GM19395 (cell line): ENCODE data around the gene CD38.
"Not testable (repeated sequence)": the region's sequence is repeated elsewhere in the genome, so short reads cannot be mapped to it uniquely, and the experiment has no call there.

Experiments used
- ATAC-seq: cut with Tn5 transposase; IDR thresholded peaks from one replicate; pipeline ENCODE4 v1.9.1; 2021; ENCODE audit warnings: mild to moderate bottlenecking, moderate library complexity; ENCODE audit not compliant: unreplicated experiment

The CD38 gene

GRCh38 chr4:15794905-15795304, 16.8 kb downstream of the CD38 start:
- ATAC-seq = peak; percentile 65

DNA sequence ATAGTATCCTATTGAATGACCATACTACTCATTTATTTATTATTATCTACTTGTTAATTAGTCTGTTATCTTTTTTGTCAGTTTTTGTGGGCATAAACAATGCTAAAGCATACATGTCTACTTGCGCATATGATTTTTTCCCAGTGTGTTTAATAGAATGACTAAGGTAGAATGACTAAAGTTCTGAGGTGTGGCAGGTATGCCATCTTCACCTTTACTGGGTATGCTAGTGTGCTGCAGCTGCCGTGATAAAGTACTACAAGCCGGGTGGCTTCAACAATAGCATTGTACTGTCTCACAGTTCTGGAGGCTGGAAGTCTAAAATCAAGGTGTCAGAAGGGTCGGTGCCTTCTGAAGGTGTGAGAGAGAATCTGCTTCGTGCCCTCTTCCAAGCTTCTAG, 19.2 kb downstream of the CD38 start:
- no peak for ATAC-seq

- ATAC-seq = no peak
Measured at GRCh38 chr4:15799141-15799540, 21.0 kb downstream of the CD38 start.

- no peak for ATAC-seq
Measured at GRCh38 chr4:15799701-15800100, 21.6 kb downstream of the CD38 start.

DNA sequence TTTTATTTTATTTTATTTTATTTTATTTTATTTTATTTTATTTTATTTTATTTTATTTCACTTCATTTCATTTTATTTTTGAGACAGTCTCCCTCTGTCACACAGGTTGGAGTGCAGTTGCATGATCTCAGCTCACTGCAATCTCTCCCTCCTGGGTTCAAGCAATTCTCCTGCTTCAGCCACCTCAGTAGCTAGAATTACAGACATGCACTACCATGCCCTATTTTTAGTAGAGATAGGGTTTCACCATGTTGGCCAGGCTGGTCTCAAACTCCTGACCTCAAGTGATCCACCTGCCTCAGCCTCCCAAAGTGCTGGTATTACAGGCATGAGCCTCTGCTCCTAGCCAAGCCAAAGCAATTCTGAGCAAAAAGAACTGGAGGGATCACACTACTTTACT, 24.4 kb downstream of the CD38 start:
- not testable (repeated sequence) for ATAC-seq

DNA sequence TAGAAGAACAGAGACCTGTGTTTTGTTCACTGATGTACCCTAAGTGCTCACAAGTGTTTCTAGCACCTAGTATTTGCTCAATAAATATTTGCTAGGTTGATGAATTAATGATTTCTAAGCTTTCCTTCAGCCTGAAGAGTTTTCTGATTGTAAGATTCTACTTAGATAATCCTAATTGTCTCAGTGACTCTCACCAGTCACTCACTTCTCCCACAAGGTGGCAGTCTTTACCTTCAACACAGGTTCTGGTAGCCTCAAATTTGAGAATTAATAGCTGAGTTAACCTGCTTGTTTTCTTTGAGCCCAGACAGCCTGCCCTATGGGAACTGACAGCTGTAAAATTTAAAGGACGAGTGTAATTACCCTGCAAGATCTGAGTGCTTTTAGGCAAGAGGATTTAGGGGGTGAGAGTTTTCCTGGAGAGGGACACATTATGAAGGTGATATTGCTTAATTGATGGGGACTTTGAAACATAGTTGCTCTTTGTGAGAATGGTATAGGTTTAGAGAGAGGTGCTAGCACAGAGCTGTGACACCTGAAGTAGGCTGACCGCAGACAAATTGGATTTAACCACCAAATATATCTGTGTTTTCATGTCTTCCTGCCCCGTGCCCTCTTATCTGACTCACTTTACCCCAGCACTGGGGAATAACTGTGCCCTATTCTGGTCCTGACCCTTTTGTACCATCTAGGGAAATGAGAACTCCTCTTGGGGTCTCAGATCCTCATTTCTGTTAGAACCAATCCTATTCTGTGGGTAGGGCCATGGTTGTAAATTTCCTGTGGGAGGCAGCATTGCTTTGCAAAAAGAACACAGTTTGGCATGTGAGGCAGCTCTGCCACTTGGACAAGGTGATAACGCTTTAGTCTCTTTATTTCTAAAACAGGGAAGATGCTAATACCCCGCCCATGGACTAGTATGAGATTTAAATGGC, 27.7 kb downstream of the CD38 start:
- ATAC-seq = peak; percentile 52

DNA sequence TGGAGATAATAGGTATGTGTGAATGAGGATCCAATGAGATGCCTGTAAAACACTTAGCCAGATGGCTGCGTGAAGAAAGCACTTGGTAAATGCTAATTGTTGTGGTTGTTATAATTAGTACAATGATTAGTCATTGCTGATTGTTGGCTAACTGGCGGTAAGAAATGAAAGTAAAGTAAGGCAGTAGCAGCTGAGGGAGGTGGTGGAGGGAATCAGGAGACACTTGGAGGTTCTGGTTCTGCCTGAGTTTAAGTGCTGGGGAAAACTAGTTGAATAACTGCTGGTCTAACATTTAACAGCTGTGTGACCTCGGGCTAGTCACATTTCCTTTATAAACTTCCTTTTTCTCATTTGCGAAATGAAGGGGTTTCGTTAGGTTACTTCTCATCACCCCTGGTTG, 30.9 kb downstream of the CD38 start:
- peak; percentile 84 for ATAC-seq

DNA sequence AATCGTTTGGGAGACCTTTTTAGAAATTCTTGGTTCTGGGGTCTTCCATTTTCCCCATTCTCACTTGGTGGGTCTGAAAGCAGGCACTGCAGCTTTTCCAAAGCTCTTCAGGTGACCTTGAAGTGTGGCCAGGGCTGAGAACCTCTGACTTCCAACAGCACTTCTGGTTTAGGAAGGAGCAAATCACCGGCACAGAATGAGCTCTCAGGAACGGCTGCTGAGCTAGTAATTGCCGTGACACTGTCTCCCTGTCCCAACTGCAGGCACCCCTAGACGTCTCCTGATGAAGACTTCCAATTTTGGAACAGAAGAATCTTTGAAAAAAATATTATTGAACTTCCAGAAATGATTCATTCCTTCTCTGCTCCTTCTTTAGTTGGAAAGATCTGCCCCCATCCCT, 31.3 kb downstream of the CD38 start:
- ATAC-seq = peak; percentile 30

DNA sequence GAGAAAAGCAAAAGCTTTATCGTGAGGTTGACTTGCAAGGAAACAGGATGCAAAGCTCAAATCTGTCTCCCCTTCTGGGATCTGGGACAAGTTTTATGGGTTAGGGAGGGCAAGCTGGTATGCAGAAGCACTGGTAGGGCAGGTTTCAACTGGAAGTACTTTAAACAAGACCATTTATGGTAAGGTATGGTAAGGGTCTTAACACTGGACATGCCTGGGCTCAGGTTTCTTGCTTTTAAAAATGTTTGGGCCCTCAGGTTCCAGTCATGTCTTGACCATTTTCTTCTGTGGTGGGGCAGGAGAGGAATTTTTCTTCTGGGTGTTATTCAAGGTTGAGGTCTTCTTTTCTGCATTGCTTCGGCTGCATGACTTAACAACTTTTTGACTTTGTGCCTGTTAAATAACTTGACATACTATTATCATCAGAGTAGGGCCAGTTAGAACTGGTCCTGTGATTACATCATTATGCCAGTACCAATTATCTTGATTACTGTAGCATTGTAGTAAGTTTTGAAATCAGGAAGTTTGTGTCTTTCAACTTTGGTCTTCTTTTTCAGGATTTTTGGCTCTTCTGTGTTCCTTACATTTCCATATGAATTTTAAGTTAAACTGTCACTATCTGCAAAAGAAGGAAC, 33.7 kb downstream of the CD38 start:
- ATAC-seq = no peak

DNA sequence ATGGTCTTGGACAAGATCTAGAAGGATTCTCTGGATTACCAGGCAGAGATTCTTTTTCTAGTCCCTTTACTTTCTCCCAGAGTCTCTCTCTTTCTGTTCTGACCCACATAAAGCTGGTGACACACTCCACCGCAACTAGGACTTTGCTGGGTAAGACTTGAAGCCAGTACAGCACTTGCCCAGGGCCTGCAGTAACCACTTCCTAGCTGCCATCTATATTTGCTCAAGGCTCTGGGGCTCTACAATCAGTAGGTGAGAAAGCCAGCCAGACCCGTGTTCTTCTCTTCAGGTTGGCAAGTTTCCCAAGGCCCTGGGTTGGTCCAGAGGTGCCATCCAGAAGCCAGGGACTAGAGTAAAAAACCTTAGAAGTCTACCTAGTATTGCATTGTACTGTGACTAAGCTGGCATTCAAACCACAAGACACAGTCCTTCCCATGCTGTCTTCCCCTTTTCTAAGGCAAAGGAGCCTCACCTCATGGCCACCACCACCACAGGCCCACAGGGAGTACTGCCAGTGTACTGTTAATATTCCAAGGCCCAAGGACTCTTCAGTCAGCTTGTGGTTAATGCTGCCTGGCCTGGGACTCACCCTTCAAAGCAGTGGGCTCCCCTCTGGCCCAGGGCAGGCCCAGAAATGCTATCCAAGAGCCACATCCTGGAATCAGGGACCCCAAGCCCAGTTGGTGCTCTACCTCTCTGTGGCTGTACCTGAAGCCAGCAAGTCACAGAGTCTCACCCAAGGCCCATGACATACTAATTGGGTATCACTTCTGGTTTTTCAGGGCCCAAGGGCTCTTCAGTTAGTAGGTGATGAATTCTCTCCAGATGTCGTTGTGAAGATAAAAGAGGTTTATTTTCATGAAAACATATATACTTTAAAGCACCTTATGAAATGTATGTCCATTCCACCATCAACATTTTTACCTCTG, 54.7 kb downstream of the CD38 start:
- no peak for ATAC-seq

DNA sequence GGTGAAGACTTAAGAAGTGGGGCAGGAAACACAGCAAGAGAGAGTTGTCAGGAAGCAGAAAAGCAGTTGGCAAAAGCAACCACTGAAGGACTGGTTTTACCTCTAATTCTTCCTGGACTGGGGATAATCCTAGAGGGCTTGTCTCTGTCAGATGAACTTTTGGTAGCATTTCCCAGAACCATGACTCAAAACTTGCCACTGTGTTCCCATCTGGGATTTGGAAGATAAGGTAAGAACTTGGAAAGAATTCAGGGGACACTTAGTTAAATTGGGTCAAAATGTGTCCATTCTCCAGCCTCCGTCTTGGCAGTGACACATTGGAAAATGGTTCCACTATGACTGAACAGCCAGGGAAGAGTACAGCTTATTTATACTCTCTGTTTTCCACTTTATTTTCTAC, 55.7 kb downstream of the CD38 start:
- no peak for ATAC-seq

GRCh38 chr4:15836362-15836761, 58.2 kb downstream of the CD38 start:
- peak; percentile 65 for ATAC-seq

GRCh38 chr4:15837591-15837990, 59.5 kb downstream of the CD38 start:
- no peak for ATAC-seq

DNA sequence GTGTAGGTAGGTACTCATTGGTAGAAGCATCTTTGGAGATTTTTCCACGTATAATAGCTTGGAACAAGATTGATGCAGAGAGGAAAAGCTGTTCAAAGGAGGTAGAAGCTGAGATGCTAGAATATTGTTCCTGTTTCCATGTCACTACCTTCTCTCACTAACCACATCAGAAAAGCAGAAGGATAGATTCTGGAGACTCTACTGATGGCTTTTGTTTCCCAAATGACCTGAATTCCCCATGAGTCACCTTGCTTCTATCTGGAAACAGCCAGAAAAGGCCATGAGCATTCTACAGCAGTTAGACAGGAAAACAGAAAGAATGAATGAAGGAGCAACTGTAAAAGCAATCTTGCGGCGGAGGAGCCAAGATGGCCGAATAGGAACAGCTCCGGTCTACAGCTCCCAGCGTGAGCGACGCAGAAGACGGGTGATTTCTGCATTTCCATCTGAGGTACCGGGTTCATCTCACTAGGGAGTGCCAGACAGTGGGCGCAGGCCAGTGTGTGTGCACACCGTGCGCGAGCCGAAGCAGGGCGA, 63.1 kb downstream of the CD38 start:
- not testable (repeated sequence) for ATAC-seq

DNA sequence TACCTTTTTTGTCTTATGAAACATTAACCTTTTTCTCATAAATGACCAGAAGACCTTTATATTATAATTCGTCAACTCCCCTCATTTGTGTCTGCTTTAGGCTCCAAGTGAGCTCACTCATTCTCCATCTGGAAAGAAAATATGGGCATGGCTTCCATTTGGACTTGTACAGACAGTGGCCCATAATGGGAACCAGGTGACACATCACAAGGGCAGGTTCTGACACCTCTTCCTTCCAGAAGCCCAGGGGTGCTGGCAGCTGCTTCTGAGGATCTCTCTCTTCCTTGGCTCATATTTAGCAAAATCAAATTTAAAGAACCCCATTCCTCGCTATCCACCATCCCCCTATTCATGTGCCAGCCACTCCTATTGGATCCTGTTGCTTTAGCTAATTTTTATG, 69.6 kb downstream of the CD38 start:
- ATAC-seq = no peak

DNA sequence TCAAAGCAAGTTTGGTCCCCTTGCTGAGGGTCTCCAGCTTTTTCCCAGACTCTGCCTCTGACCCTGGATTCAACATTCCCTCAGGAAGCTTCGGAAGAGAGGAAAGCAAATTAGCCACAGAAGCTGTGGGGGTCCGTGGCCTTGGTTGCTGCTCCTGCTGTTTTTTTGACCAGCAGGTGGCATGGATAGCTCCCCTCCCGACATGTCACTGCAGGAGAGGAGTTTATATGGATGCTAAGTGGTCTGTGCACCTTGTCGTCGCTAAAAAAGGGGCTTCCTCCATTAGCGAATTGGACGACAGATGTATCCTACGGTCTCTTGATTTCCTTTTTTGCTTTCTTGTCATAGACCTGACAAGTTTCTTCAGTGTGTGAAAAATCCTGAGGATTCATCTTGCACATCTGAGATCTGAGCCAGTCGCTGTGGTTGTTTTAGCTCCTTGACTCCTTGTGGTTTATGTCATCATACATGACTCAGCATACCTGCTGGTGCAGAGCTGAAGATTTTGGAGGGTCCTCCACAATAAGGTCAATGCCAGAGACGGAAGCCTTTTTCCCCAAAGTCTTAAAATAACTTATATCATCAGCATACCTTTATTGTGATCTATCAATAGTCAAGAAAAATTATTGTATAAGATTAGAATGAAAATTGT, 70.2 kb downstream of the CD38 start:
- no peak for ATAC-seq

DNA sequence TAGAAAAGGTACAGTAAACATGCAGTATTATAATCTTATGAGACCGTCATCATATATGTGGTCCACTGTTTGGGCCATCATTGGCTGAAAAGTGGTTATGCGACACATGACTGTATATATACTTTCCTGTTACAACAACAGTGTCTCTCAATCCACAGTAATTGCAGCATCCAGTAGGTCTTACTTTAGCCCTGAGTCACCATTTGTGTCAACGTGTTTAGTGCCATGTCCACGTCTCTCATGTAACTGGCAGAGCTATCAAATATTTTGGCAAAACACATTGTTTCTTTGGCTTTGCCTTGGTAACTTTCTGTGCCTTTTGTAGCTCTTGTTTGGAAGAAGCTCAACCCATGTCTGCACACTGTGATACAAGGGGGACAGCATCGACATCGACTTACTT, 73.8 kb downstream of the CD38 start:
- no peak for ATAC-seq

DNA sequence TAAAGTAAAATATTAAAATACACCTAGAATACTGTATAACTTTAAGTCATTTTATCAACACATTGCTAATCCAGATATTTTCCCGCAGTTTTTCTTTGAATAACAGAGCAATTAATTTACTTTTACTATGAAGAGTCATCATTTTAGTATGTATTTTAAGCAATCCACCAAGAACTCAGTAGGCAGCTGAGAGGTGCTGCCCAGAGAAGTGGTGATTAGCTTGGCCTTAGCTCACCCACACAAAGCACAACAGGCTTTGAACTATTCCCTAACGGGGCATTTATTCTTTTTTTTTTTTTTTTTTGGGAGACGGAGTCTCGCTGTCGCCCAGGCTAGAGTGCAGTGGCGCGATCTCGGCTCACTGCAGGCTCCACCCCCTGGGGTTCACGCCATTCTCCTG, 74.4 kb downstream of the CD38 start:
- ATAC-seq = no peak

DNA sequence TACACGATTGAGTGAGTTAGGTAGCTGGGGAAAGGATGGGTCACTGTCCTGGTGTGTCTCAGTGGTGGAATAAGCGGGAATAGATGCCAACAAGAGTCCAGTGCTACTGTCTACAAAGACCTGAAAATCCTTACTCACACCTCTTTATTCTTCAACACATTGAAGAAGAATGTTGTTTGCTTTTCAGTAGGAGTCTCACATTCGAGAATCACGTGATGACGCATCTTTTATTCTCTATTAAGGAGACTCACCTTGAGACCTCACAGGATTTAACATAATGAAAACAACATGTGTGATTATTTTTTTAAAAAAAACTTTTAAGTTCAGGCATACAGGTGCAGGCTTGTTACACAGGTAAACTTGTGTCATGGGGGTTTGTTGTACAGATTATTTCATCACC, 75.2 kb downstream of the CD38 start:
- no peak for ATAC-seq

- no peak for ATAC-seq
Measured at GRCh38 chr4:15855804-15856475, 77.8 kb downstream of the CD38 start.
